GM10248 (cell line): Measurements from ENCODE around the gene WDR82.

Source experiments
- CTCF ChIA-PET: fragments of 300-600 bp; sonication (Branson Sonifier 250); formaldehyde crosslinking; extraction: SDS; loops from one replicate; lab custom pipeline; 2021; ENCODE audit warnings: antibody characterized with exemption; lab: Yijun Ruan, JAX
- POLR2A ChIA-PET: fragments of 350-650 bp; sonication (Branson Sonifier 250); formaldehyde crosslinking; extraction: SDS; loops from one replicate; lab custom pipeline; 2020; ENCODE audit warnings: antibody characterized with exemption; lab: Yijun Ruan, JAX
- DNase-seq: peaks from one replicate; pipeline ENCODE4 v3.0.0; 2012; ENCODE audit errors: extremely low spot score
- TF ChIP-seq, protein P1 (sequence below): IDR thresholded peaks from 2 replicates; pipeline ENCODE4 v1.5.1; 2012; ENCODE audit warnings: mild to moderate bottlenecking, low read depth; ENCODE audit errors: extremely low read depth, missing control alignments, control extremely low read depth

WDR82 gene

DNA sequence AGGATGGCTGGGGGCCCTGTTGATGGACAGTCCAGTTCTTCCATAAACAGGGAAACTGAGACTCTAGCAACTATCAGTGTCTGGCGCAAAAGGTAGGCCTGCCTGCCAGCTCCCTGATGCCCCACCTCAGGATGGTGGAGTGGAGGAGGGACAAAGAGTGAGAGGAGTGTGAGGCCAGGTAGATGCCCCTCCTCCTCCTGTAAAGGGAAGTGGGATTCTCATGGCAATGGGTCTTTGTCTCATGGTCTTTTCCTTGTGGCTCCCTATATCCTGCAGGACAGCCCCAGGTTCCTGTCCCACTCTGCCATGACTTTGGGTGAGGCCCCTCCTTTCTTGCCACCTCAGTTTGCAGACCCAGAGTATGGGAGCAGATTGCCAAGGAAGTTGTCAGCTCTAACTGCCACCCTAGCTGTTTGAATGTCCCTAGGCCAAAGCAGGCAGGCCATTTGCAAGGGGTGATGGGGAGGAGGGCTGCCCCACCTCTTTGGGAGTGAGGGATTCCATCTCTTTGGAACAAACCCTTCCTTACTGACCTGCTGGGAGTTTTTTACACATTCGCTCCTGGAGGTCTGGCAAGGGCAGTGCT, 34.8 kb upstream of the WDR82 start:
- TF ChIP-seq, protein P1, sequence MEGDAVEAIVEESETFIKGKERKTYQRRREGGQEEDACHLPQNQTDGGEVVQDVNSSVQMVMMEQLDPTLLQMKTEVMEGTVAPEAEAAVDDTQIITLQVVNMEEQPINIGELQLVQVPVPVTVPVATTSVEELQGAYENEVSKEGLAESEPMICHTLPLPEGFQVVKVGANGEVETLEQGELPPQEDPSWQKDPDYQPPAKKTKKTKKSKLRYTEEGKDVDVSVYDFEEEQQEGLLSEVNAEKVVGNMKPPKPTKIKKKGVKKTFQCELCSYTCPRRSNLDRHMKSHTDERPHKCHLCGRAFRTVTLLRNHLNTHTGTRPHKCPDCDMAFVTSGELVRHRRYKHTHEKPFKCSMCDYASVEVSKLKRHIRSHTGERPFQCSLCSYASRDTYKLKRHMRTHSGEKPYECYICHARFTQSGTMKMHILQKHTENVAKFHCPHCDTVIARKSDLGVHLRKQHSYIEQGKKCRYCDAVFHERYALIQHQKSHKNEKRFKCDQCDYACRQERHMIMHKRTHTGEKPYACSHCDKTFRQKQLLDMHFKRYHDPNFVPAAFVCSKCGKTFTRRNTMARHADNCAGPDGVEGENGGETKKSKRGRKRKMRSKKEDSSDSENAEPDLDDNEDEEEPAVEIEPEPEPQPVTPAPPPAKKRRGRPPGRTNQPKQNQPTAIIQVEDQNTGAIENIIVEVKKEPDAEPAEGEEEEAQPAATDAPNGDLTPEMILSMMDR, result no peak
- DNase-seq, result no peak
- ChIA-PET CTCF (interaction anchor here (1.0 to 3.0 kb wide), 6 partner anchors 15 to 83 kb away, joined by 3 to 8 read pairs (median 6); no protein-coding TSS in a partner anchor), POLR2A (no interaction called here)

DNA sequence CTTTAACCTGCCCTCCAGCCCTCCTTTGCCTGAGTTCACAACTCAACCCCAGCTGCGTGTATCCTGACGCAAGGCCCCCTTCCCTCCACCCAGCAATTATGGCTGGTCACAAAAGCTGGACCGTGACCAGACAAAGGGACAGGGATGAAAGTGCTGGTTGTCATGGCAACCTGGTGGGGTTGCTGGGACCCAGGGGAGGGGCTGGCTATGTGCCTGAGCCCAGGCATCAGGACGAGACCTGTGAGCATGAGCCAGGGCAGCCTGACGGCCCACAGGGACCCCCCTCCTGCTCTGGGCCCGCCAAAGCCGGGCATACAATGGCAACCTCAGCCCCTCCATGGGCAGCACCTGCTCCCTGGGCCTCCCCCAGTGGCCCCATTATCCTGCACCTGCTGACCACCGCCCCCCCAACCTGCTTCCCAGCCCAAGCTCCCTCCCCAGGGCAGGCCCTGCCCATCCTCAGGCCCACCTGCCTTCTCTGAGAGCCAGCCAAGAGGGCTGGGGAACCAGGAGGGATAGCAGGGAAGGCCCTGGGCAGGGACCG, 33.2 kb upstream of the WDR82 start:
- TF ChIP-seq, protein P1, result no peak
- CTCF ChIA-PET, result interaction anchor here (1.2 to 2.9 kb wide), 5 partner anchors 12 to 116 kb away, joined by 3 to 13 read pairs (median 4); no protein-coding TSS in a partner anchor
- POLR2A ChIA-PET, result no interaction called here
- DNase-seq, result no peak

DNA sequence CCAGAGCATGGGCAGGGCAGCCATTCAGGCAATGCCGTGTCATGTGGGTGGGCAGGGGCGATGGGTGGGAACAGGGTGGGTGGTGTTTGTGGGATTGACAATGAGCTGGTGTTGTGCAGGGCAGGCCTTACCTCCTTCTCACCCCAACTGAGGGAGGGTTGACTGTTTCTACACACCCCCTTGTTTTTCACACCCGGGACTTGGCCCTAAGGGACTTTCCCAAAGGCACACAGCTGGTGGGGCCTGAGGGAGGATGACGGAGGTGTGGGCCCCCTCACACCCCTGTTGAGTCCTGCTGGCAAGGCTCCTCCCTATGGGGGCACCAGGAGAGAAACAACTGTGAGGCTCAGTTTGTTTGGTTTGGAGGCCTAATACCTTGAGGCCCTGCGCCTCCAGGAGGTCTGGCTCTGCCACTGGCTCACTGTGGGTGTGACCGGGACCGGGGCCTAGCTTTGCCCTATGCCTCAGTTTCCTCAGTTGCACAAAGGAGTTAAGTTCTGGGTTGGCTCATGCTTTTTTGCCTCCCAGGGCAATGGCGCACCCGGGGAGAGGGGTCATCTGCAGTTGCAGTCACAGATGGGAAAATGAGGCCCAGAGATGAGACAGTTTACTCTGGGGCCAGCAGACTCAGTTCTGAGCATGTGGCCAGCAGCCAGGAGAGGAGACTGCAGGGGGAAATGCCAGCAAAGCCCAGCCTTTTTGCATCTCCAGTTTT, 32.6 kb upstream of the WDR82 start:
- CTCF ChIA-PET, result interaction anchor here (1.2 to 2.9 kb wide), 6 partner anchors 11 to 117 kb away, joined by 3 to 13 read pairs (median 4); no protein-coding TSS in a partner anchor
- TF ChIP-seq, protein P1, result no peak
- peak; percentile 87 for DNase-seq
- POLR2A ChIA-PET, result interaction anchor here (0.6 kb wide), 1 partner anchor 68 kb away, joined by 5 read pairs; no protein-coding TSS in a partner anchor

DNA sequence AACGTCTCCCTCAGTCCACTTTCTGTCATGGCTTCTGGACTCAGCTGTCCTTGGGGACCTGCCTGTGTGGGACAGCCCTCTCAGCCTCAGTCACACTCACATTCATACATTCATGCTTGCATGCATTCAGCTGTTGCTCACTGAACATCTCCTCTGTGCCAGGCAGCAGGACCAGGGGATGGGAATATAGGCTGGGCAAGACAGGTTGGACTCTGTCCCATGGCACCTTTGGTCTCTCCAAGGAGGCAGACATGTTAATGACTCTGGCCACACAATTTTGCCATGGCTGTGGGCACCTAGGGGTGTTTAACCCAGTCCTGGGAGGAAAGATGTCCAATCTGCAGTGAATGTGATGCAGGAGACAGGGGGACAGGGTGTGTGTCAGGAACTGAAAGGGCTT, 29.9 kb upstream of the WDR82 start:
- ChIA-PET CTCF (interaction anchor here (1.0 to 1.9 kb wide), 5 partner anchors 14 to 76 kb away, joined by 3 to 6 read pairs (median 3); no protein-coding TSS in a partner anchor), POLR2A (no interaction called here)
- DNase-seq, result no peak
- TF ChIP-seq, protein P1, result no peak

DNA sequence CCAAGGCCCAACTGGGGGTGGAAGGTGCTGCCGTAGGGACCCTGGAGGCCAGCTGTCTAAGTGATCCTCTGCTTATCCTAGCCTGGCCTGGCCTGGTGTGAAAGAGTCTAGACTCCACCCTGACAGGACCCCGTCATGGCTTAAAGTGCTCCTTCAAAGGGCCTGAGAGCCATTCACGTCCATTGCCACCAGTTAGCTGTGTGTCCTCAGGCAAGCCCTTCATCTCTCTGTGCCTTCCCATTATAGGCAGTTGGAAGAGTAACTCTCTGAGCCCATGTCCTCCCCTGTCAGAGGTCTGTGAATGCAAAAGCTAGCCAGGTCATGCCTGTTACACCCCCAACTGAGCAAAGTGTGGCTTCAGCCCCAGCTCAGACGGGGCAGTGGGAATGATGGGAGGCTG, 28.5 kb upstream of the WDR82 start:
- TF ChIP-seq, protein P1, result no peak
- ChIA-PET POLR2A (no interaction called here), CTCF (interaction anchor here (0.9 to 1.9 kb wide), 8 partner anchors 11 to 67 kb away, joined by 3 to 8 read pairs (median 4); no protein-coding TSS in a partner anchor)
- no peak for DNase-seq

DNA sequence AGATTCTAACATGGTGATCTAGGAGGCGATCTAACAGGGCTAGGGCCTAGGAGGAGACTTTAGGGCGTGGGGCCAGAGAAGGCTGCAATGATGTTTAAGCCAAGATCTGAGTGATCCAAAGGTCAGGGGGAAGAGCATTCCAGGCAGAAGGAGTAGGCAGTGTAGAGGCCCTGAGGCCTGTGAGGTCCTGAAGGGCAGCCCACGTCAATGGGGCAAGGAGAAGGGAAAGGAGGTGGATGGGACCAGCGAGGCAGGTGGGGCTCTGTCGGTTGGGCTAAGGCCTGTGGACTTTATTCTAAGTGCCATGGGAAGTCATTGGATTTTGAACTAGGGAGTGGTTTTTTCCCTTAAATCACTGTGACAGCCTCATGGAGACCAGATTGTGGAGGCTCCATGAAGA, 27.5 kb upstream of the WDR82 start:
- POLR2A ChIA-PET, result no interaction called here
- CTCF ChIA-PET, result interaction anchor here (0.8 to 1.2 kb wide), 3 partner anchors 9 to 122 kb away, joined by 3 read pairs; no protein-coding TSS in a partner anchor
- no peak for DNase-seq
- TF ChIP-seq, protein P1, result no peak
